MG63 (cell line): ENCODE measurements around the gene PPP1R13L. TPM values are rescaled to one million over a fixed set of nuclear protein-coding genes. Genes with fewer than 3 reads are reported as not detected.

Experiments used
- DNase-seq: peaks from one replicate; pipeline ENCODE4 v3.0.0-alpha.2; 2020
- H3K27me3 ChIP-seq: fragments of 250-450 bp; sonication (Bioruptor Pico); 2 replicates; pipeline ENCODE4 v1.5.1; 2020; ENCODE audit warnings: mild to moderate bottlenecking, moderate library complexity
- H3K36me3 ChIP-seq: fragments of 250-450 bp; sonication (Bioruptor Pico); 2 replicates; pipeline ENCODE4 v1.5.1; 2020; ENCODE audit warnings: mild to moderate bottlenecking, moderate library complexity
- H3K4me3 ChIP-seq: fragments of 250-450 bp; sonication (Bioruptor Pico); 2 replicates; pipeline ENCODE4 v1.5.1; 2020; ENCODE audit warnings: mild to moderate bottlenecking, moderate library complexity
- H3K9me3 ChIP-seq: fragments of 250-450 bp; sonication (Bioruptor Pico); 2 replicates; pipeline ENCODE4 v1.5.1; 2020; ENCODE audit warnings: mild to moderate bottlenecking, moderate library complexity
- total RNA-seq: library from RNA; depleted of rRNA; stranded (reverse); fragments of >200 nt; shearing (Covaris generic); gene quantifications from 2 replicates; pipeline ENCODE4 v1.2.3, GENCODE V29; 2014; ENCODE audit warnings: low replicate concordance

Gene PPP1R13L
- total RNA-seq, 1 experiment from 2014 or later, result 5.5 TPM

DNA sequence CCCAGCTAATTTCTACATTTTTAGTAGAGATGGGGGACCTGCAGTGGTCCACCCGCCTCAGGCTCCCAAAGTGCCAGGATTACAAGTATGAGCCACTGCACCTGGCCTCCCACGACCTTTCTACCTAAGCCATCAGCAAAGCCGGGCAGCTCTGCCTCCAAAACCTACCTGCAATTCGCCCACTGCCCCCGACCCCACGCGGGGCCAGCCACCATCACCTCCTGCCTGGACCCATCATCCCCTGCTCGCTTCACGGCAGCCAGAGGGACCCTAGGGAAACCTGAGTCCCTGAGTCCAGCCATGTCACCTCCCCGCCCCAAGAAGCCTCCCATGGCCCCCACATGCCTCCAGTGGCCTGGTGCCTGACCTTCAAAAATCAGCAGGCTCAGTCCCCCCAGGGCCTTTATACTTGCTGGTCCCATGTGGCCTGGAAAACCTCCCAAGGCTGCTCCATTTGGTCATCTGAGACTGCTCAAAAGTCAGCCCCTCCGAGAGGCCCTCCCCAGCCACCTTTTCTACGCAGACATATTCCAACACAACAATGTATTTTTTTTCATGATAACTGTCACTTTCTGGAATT, 46.6 kb downstream of the PPP1R13L start:
- H3K27me3 ChIP-seq, result no peaks in the 10 kb centered on the region
- no peak overlapping the region for H3K4me3 ChIP-seq
- DNase-seq, result no peak
- H3K9me3 ChIP-seq, result no peaks in the 10 kb centered on the region
- H3K36me3 ChIP-seq, result peaks cover 92% of the 10 kb centered on the region

DNA sequence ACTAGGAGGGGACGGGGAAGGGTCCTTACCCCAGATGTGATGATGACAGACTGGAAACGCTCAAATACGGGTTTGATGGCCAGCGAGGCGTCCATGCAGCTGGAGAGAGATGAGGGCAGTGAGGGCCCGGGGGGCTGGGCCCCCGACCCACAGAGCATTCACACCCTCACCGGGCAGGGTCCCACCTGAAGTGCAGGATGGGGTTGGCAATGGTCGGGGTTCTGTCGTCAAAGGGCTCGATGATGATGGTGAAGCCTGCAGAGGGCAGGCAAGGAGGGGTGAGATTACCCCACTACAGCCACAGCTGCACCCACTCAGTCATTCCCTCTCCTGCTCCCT, 47.5 kb downstream of the PPP1R13L start:
- H3K36me3 ChIP-seq, result peaks cover 90% of the 10 kb centered on the region
- H3K4me3 ChIP-seq, result no peak overlapping the region
- H3K9me3 ChIP-seq, result no peaks in the 10 kb centered on the region
- H3K27me3 ChIP-seq, result no peaks in the 10 kb centered on the region
- no peak for DNase-seq

DNA sequence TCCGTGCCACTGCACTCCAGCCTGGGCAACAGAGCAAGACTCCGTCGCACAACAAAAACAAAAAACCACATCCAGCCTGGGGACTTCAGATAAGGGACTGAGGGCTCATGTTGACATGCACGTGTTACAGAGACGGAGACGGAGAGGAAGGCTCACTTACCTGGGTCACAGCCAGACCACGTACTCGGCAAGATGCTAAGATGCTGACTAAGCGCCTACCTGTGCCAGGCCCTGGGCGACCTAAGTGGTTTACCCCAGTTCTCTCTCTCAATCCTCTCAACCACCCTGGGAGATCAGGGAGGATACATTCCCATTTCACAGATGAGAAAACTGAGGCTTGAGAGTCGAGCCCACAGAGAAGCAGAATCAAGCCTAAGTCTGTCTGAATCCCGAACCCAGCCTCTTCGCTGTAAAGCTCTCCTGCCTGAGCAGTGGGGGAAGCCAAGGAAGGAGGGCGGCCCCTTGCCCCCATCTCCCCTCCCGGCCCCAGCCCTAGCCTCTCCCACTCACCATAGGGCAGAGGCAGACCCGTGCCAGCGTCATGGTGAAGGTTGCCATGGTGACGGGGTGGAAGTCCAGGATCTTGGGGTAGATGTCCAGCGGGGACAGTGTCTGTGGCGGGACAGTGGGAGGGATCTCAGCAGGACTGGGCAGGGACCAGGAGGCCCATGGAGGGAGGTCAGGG, 48.0 kb downstream of the PPP1R13L start:
- no peak for DNase-seq
- Histone ChIP-seq H3K9me3 (no peaks in the 10 kb centered on the region), H3K4me3 (no peak overlapping the region), H3K27me3 (no peaks in the 10 kb centered on the region), H3K36me3 (peaks cover 90% of the 10 kb centered on the region)

DNA sequence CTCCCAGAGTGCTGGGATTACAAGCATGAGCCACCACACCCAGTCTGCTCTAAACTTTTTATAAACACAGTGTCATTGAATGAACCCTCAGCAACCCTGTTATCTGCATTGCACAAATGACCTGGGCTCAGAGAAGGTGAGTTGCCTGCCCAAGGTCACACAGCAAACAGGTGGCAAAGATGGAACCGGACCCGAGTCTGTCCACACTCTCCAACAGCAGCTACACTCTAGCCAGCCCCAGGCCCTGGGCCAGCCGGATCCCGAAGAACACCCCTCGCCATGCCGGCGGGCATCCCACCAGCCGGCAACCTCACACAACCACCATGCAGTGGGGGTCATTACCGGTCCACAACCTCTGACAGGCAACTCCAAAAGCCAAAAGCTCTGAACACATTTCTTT, 49.0 kb downstream of the PPP1R13L start:
- Histone ChIP-seq H3K4me3 (no peak overlapping the region), H3K9me3 (no peaks in the 10 kb centered on the region), H3K27me3 (no peaks in the 10 kb centered on the region), H3K36me3 (peaks cover 92% of the 10 kb centered on the region)
- no peak for DNase-seq

DNA sequence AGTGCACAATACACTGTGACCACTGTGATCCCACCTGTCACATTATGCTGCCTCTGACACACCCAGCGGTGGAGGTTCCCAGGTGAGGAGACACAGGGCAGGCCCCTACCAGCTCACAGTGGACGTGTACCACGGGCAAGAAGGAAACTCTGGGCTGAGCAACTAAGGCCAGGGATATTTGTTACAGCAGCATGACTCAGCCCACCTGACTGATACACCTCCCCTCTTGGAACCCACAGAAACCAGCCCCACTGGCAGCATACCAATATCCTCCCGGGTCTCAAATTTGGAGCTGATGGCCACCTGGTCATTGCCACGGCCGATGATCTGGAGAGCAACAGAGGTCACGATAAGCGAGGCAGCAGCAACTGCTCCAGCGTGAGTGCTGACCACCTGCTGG, 49.5 kb downstream of the PPP1R13L start:
- Histone ChIP-seq H3K4me3 (no peak overlapping the region), H3K36me3 (peaks cover 90% of the 10 kb centered on the region)
- no peak for DNase-seq

DNA sequence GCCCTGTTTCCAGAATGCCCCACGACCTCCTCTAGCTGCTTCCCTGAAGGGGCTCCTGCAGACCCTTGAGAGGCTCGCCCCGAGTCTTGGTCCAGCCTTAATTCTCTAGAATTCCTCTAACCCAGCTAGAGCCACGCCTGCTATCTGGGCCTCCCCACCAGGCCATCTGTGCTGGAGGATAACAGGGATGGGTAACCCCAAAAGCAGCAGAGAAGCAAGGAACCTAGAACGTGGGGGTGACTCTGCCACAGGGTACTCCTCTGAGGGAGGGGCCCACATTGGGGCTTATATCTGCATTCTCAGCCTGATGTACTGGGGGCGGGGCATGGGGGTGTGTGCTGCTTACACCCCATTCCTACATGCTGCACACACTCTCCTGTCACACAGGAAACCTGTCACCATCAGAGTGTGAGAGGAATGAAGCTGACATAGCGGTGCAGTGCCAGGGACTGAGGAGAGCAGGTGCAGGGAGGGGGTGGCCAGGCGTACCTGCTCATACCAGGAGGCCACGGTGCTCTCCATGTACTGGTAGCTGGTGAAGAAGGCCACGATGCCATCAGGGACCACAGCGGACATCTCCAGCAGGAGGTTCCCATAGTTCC, 50.5 kb downstream of the PPP1R13L start:
- H3K27me3 ChIP-seq, result no peaks in the 10 kb centered on the region
- H3K9me3 ChIP-seq, result no peaks in the 10 kb centered on the region
- H3K36me3 ChIP-seq, result peaks cover 84% of the 10 kb centered on the region
- H3K4me3 ChIP-seq, result no peak overlapping the region
- DNase-seq, result no peak

More for the DNA sequence above, 49.5 kb downstream of the PPP1R13L start:
- H3K27me3 ChIP-seq, result no peaks in the 10 kb centered on the region
- no peaks in the 10 kb centered on the region for H3K9me3 ChIP-seq

DNA sequence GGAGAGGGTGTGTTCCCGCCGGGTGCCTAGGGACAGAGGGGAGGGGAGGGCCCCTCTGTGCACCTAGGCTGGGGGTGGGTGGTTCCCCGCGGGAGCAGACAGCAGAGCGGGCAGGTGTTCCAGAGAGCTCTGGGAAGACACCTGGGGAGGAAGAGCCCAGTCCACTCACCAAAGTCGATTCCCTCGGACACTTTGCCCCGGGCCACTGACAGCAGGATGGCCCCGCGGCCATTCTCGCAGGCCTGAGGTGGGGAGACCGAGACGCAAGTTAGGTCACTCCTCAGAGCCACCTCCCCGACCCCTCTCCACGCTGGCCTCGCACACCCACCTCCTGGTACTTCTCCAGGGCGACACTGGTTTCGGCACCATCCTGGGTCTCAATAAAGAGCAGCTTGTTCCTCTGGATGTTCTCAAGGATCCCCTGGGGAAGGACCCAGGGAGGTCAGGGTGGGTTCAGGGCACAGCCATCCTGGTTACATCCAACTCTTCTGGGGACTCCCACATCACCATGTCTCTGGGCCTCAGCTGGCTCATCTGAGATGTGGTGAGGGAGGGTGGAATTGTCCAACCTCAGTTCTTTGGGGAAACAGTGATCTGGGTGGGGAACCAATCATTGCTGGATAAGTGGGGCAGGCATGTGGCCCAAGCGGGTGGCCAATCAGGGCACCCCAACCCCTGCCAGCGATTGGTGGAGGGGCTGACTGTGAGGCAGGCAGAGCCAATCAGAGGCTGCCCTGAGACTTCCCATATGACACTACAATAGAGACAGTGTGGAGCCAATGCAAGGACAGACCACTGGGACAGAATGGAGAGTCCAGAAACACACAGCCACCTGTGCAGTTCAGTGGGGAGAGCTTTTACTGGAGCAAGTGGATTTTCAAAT, 51.7 kb downstream of the PPP1R13L start:
- Histone ChIP-seq H3K27me3 (no peaks in the 10 kb centered on the region), H3K4me3 (no peak overlapping the region), H3K36me3 (peaks cover 73% of the 10 kb centered on the region), H3K9me3 (no peaks in the 10 kb centered on the region)
- DNase-seq, result no peak

DNA sequence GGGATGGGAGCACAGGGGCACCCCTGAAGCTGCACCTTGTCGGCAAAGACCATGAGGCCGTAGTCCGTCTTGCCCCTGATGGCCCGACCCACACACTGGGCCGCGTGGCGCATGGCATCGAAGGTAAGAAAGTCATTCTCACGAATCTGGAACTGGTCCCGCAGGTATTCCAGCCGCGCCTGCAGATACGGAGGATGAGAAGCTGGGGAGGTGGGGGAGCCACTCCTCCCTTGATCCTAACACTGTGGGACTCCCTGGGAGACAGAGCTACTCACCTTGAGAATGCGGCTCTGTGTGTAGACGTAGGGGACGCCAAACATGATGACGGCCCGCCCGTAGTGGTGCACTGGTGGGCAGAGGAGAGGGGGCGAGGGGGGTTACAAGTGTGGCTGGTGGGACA, 52.4 kb downstream of the PPP1R13L start:
- Histone ChIP-seq H3K9me3 (no peaks in the 10 kb centered on the region), H3K27me3 (no peaks in the 10 kb centered on the region), H3K4me3 (no peak overlapping the region), H3K36me3 (peaks cover 66% of the 10 kb centered on the region)
- DNase-seq, result no peak

DNA sequence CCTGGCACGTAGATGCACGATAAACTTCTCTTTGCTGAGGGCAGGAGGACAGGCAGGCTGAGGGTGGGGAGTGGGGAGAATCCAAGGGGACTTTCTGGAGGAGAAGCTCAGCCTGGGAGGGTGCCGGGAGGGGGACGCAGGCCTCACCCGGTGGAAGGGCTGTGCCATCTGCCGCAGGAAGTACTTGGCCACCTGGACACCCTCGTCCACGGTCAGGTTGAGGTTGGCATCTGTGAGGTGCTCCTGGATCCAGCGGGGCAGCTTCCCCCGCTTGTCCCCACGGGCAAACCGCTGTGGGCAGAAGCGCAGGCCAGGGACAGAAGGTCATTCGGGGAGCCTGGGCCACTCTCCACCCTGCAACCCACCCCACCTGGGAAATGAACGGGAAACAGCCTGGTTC, 52.8 kb downstream of the PPP1R13L start:
- no peaks in the 10 kb centered on the region for H3K9me3 ChIP-seq
- H3K36me3 ChIP-seq, result peaks cover 62% of the 10 kb centered on the region

DNA sequence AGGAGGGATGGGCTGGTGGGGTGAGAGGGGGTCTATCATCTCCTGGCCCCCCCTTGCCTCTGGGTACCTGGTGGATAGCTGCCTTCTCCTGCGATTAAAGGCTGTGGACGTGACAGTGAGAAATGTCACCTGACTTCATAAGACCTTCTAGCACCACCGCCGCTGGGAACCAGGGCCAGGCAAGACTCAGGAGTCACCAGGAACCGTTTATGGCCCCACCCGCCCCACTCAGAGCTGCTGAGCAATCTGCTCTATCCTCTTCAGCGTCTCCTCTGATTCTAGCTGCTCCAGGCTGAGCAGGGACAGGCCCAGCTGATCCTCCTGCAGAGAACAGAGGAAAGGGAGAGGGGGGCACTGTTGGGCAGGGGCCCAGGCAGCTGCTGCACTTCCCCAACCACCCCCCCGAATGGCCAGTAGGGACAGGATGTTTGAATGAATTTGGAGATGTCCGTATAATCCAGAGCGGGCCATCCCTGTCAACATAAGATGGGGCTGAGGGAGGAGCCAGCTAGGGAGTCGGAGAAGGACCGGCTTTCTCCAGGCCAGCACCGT, 53.4 kb downstream of the PPP1R13L start:
- DNase-seq, result no peak
- H3K27me3 ChIP-seq, result no peaks in the 10 kb centered on the region
- peaks cover 56% of the 10 kb centered on the region for H3K36me3 ChIP-seq
- no peak overlapping the region for H3K4me3 ChIP-seq
- H3K9me3 ChIP-seq, result no peaks in the 10 kb centered on the region

More for the DNA sequence above, 52.8 kb downstream of the PPP1R13L start:
- no peak overlapping the region for H3K4me3 ChIP-seq
- no peaks in the 10 kb centered on the region for H3K27me3 ChIP-seq
- DNase-seq, result no peak

DNA sequence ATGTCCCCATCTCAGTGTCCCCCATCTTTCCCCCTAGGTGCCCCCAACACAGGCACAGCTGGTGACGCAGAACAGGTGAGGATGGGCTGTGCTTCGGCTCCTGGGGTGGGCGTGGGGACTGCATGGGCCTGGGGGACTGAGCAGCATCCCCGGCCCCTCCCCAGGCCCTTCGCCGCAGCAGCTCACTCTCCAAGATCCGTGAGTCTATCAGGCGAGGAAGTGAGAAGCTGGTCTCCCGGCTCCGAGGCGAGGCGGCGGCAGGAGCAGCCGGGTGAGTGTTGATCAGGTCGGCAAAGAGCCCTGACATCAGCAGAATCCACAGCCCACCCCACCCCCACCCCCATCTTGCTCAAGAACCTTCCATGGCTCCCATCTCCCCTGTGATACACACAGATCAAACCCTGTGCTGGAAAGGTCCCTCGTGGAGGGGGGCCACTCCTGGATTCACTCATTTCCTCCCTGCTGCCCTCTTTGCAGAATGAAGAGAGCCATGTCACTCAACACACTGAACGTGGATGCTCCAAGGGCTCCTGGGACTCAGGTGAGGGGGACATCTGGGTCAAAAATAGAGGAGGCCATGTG, 54.3 kb downstream of the PPP1R13L start:
- H3K36me3 ChIP-seq, result peaks cover 47% of the 10 kb centered on the region
- H3K27me3 ChIP-seq, result no peaks in the 10 kb centered on the region
- no peaks in the 10 kb centered on the region for H3K9me3 ChIP-seq
- H3K4me3 ChIP-seq, result no peak overlapping the region
- no peak for DNase-seq

DNA sequence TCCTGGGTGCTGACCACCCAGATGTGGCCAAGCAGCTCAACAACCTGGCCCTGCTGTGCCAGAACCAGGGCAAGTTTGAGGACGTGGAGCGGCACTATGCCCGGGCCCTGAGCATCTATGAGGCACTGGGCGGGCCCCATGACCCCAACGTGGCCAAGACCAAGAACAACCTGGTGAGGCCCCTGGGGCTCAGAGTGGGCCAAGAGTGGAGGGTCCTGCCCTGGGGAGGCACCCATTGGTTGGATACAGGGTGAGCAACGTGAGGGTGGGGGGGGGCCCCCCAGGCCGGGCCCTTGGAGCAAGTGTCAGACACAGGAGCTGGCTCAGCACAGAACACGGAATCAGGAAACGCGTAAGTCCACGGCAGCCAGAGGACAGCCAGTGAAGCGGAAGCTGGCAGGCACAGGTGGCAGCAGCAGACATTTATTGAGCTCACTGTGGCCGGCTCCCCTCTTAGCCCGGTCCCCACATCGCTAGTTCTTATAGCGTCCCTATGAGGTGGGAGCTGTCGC, 55.4 kb downstream of the PPP1R13L start:
- H3K36me3 ChIP-seq, result peaks cover 36% of the 10 kb centered on the region

DNA sequence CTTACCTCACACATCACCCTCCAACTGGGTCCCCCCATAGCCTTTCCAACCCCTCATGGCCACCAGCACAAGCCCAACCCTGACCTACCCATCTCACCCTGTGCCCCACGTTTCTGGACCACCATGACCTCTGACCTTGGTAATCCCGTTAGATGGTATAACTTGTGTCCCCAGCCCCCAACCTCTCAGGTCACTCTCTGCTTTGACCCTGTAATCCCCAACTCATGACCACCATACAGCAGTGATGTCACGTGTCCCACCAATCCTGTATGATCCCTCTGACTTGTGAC, 55.8 kb downstream of the PPP1R13L start:
- Histone ChIP-seq H3K9me3 (no peaks in the 10 kb centered on the region), H3K4me3 (no peak overlapping the region), H3K27me3 (no peaks in the 10 kb centered on the region), H3K36me3 (peaks cover 32% of the 10 kb centered on the region)
- DNase-seq, result no peak

More for the DNA sequence above, 55.4 kb downstream of the PPP1R13L start:
- Histone ChIP-seq H3K9me3 (no peaks in the 10 kb centered on the region), H3K27me3 (no peaks in the 10 kb centered on the region), H3K4me3 (no peak overlapping the region)
- DNase-seq, result no peak

DNA sequence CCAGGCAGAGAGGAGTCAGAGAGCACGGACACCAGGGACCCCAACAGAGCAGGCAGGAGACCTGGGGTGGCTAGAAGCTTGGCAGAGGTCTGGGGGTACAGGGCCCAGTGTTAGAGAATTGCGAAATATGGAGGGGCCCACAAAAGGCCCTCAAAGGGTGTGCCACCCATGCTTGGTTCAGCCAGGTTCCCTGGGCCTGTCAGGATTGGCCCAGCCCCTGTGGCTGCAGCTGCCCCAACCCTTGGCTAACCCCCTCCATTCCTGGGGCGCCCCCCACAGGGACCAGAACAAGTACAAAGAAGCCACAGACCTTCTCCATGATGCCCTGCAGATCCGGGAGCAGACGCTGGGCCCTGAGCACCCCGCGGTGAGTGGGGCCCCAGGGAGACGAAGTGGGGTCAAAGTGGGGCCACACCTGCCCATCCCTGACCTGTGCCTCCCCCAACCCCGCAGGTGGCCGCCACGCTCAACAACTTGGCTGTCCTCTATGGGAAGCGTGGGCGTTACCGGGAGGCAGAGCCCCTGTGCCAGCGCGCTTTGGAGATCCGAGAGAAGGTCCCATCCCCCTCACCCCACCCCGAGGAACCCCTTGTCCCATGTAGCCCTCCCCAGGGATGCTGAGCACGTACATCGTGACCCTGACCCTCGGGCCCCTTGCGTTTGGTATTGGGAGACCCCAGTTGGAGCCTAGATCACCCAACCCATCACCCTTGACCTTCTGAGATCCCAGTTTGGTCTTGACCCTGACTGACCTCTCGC, 56.3 kb downstream of the PPP1R13L start:
- Histone ChIP-seq H3K4me3 (no peak overlapping the region), H3K9me3 (no peaks in the 10 kb centered on the region), H3K36me3 (peaks cover 27% of the 10 kb centered on the region), H3K27me3 (no peaks in the 10 kb centered on the region)
- DNase-seq, result no peak

DNA sequence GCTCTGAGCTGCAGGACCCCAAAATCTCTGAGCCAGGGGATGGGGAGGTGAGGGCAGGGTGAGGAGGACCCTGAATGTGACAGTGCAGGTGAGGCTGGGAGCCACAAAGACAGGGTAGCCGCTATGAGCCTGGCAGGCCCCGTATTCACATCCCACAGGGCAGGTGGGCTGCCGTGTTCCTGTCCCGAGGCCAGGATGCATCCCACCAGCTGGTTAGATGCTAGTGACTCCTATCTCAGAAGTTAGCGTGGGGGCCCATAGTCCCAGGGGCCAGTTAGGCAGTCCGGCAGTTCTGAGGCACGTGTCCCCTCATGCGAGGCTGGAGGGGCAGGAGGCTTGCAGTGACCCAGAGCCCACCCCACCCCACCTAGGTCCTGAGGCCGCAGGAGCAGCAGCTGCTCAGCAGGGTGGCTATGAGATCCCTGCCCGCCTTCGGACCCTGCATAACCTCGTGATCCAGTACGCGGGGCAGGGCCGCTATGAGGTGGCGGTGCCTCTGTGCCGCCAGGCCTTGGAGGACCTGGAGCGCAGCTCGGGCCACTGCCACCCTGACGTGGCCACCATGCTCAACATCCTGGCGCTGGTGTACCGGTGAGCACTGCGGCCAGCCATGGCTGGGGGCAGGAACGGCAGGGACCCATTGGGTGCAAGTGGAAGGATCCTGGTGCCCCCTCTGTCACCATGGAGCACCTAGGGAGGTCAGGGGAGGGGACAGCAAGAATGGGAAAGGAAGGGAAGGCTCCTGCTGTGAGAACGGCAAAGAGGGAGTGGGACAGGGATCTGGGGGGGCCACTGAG, 57.1 kb downstream of the PPP1R13L start:
- DNase-seq, result no peak
- Histone ChIP-seq H3K9me3 (no peaks in the 10 kb centered on the region), H3K4me3 (no peak overlapping the region), H3K27me3 (no peaks in the 10 kb centered on the region), H3K36me3 (peaks cover 19% of the 10 kb centered on the region)
